Measurements from ENCODE around the gene ARHGAP44.

GRCh38 chr17:12922120-12922519 is 132.8 kb downstream of the ARHGAP44 start:
- TF ChIP-seq CTCF (IDR thresholded peaks at IDR 0.05) (no peak), EZH2 (IDR thresholded peaks at IDR 0.05) (no peak)
